AG04450 (cell line): Measurements from ENCODE around the gene DNAH8. TPM values are rescaled to one million over a fixed set of nuclear protein-coding genes. Genes with fewer than 3 reads are reported as not detected.
A peak's percentile ranks its signal among the peaks of the same experiment; 100 is the strongest.

ENCODE experiments used
- CTCF ChIA-PET: fragments of 300-600, 350-600 bp; formaldehyde crosslinking; extraction: SDS; loops from one replicate; lab custom pipeline; 2022; ENCODE audit warnings: antibody characterized with exemption, inconsistent platforms; lab: Charles Lee
- POLR2A ChIA-PET: fragments of 350-600 bp; formaldehyde crosslinking; extraction: SDS; loops from one replicate; lab custom pipeline; 2021; ENCODE audit warnings: antibody characterized with exemption, inconsistent platforms; lab: Yijun Ruan, JAX
- DNase-seq: peaks from one replicate; pipeline ENCODE4 v3.0.0-alpha.2; 2011; ENCODE audit warnings: low read depth, low spot score
- H3K27ac ChIP-seq: one replicate; pipeline ENCODE4 v1.5.1; 2012; ENCODE audit warnings: low read depth, low read length, control low read depth
- H3K27me3 ChIP-seq: one replicate; pipeline ENCODE4 v1.6.0; 2012; ENCODE audit warnings: low read length; ENCODE audit not compliant: control insufficient read depth, insufficient read depth
- H3K4me3 ChIP-seq: 2 replicates; pipeline ENCODE4 v1.5.1; 2011; ENCODE audit warnings: mild to moderate bottlenecking, low read depth, low read length, control low read depth
- H3K9me3 ChIP-seq: 2 replicates; pipeline ENCODE4 v1.5.1; 2012; ENCODE audit warnings: low read length; ENCODE audit not compliant: control insufficient read depth, insufficient read depth
- polyA plus RNA-seq: library from polyadenylated mRNA; depleted of rRNA; stranded (reverse); fragments of >200 nt; gene quantifications from 2 replicates; pipeline ENCODE4 v1.2.3, GENCODE V29; 2011
- TF ChIP-seq, protein P1 (sequence below): IDR thresholded peaks from 2 replicates; pipeline ENCODE4 v1.5.1; 2011; ENCODE audit warnings: low read depth, low read length, control low read depth, inconsistent platforms

Gene DNAH8
- polyA plus RNA-seq, 1 experiment = not detected

DNA sequence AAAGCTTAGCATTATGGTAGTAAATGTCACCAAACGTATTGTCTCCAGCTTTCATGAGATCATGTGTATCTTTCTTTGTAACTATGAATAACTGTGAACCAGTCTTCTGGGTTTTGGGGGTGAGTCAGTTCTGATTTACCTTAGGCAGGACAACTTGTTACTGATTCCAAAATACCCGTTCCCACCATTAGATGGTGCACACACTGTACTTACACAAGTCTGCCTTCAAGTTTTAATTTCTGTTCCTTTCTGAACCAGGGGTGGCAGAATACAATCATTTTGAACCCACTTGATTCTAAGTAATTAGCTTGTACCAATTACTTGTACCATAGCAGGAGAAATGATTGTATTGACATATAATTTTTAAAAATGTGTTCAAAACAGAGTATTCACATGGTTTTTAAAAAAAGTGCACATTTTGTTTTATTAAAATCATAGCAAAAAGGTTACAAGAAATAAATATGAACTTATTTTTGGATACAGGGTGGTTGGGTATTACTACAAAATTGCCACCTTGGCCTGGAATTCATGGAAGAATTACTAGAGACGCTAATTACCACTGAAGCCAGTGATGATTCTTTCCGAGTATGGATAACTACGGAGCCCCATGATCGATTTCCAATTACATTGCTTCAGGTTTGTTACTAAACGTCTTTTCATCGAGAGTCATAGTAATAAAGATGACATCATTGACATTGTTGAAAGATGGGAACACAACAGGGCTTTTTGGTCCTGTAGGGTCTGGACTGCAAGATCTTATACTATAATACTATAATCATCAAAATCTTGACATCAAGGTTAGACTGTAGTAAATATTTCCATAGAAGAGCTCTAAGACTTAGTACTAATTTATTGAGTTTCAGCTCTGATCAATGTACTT is 258.3 kb downstream of the DNAH8 start:
- H3K4me3 ChIP-seq = no peak overlapping the region
- no peaks in the 10 kb centered on the region for H3K27me3 ChIP-seq
- CTCF ChIA-PET = interaction anchor here (0.6 to 4.0 kb wide), 11 partner anchors 9 to 337 kb away, joined by 3 to 18 read pairs (median 4); no protein-coding TSS in a partner anchor
- H3K9me3 ChIP-seq = no peaks in the 10 kb centered on the region
- H3K27ac ChIP-seq = no peak overlapping the region
- POLR2A ChIA-PET = no interaction called here
- TF ChIP-seq, protein P1, sequence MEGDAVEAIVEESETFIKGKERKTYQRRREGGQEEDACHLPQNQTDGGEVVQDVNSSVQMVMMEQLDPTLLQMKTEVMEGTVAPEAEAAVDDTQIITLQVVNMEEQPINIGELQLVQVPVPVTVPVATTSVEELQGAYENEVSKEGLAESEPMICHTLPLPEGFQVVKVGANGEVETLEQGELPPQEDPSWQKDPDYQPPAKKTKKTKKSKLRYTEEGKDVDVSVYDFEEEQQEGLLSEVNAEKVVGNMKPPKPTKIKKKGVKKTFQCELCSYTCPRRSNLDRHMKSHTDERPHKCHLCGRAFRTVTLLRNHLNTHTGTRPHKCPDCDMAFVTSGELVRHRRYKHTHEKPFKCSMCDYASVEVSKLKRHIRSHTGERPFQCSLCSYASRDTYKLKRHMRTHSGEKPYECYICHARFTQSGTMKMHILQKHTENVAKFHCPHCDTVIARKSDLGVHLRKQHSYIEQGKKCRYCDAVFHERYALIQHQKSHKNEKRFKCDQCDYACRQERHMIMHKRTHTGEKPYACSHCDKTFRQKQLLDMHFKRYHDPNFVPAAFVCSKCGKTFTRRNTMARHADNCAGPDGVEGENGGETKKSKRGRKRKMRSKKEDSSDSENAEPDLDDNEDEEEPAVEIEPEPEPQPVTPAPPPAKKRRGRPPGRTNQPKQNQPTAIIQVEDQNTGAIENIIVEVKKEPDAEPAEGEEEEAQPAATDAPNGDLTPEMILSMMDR = peak; percentile 72
- DNase-seq = peak; percentile 38

DNA sequence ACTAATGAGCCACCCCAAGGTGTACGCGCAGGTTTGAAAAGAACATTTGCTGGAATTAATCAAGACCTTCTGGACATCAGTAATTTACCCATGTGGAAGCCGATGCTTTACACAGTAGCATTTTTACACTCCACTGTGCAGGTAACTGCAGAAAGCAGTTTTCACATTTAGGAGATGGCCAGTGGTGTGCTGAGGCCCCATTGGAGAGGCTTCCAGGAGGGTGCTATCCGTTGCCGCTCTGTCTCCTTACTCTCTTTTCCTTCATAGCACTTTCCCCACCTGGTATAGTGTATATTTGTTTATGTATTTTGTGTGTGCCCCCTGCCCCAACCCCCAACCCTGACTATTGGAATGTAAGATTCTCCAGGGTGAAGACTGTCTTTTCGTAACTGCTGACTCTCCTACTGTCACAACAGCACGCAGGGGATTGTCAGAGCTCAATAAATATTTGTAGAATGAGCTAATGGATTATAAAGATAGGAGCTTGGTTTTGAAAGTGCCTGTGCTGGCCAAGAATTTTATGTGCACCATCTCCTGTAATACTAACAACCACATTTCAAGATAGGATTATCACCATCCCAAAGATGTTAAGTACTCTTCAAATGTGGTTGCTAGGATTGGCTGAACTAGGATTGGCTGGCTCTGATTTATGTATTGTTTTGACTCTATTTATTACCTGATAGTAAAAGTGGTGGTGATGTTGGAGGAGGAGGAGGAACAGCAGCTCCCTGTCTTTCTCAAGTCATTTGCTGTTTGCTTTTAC is 259.5 kb downstream of the DNAH8 start:
- H3K9me3 ChIP-seq = no peaks in the 10 kb centered on the region
- ChIA-PET POLR2A (no interaction called here), CTCF (interaction anchor here (1.0 to 4.0 kb wide), 5 partner anchors 22 to 330 kb away, joined by 3 to 18 read pairs (median 8); no protein-coding TSS in a partner anchor)
- TF ChIP-seq, protein P1 = no peak
- no peak overlapping the region for H3K4me3 ChIP-seq
- DNase-seq = no peak
- no peak overlapping the region for H3K27ac ChIP-seq
- H3K27me3 ChIP-seq = no peaks in the 10 kb centered on the region

DNA sequence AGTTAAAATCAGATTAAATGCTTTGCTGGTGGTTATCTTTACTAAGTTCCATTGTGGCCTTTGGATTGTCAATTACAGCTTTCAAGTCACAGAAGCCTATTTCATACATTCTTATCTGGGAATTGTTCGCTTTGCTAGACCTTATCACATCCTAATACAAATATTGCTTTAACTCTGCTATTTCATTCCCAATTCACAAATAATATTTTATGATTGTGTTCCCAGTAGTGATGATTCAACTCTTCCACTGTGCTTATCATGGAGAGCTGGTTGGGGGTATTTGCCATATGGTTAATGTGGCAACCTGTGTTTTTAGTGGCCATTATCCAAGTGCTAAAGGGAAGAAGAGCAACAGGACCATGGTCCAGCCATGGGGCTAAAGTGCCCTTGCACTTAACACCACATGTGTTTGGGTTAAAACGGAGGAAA is 260.5 kb downstream of the DNAH8 start:
- CTCF ChIA-PET = no interaction called here

DNA sequence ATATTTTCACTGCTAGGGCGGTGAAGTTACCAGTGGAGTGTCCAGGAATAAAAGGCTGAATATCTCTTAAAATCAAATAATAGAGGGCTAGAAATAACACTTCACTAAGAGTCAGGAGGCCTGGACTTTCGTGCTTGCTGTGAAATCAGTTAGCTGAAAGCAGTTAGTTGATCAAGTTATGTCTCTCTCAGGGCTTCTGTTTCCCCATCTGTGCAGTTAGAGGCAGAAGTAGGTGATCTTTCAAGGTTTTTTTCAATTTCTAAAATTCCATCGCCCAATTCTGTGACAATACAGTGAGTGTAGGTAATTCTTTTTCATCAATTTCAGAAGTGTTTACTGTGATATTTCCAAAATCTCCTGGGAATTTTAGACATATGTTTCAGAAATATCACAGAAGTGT is 260.9 kb downstream of the DNAH8 start:
- ChIA-PET CTCF (no interaction called here), POLR2A (no interaction called here)
- H3K9me3 ChIP-seq = no peaks in the 10 kb centered on the region
- H3K4me3 ChIP-seq = no peak overlapping the region
- DNase-seq = no peak
- TF ChIP-seq, protein P1 = no peak
- no peak overlapping the region for H3K27ac ChIP-seq
- H3K27me3 ChIP-seq = no peaks in the 10 kb centered on the region

More for the DNA sequence above, 260.5 kb downstream of the DNAH8 start:
- TF ChIP-seq, protein P1 = no peak
- Histone ChIP-seq H3K4me3 (no peak overlapping the region), H3K27me3 (no peaks in the 10 kb centered on the region), H3K27ac (no peak overlapping the region), H3K9me3 (no peaks in the 10 kb centered on the region)
- POLR2A ChIA-PET = no interaction called here
- DNase-seq = no peak
